Esophagus muscularis mucosa (tissue), 4 donors: ENCODE results near the gene CAMK2A. TPM values are rescaled to one million over a fixed set of nuclear protein-coding genes. Genes with fewer than 3 reads are reported as not detected.
A peak's percentile ranks its signal among the peaks of the same experiment; 100 is the strongest.

ENCODE experiments used
- DNase-seq: peaks from one replicate; pipeline ENCODE4 v3.0.0-alpha.2; 2017; ENCODE audit errors: extremely low spot score
- H3K27ac ChIP-seq, 4 donors: fragments of 200-600 bp; sonication (generic); replicated peaks in 1 of 4; 1 replicate in 3 of 4; 2 replicates in 1 of 4; pipeline ENCODE4 v1.5.1; 2016 to 2019; ENCODE audit warnings: mild to moderate bottlenecking in 1 of 4
- H3K27me3 ChIP-seq, 4 donors: fragments of 200-600 bp; sonication (generic); one replicate each; pipeline versions ENCODE4 v1.5.1 to v1.6.0; 2016 to 2019
- H3K36me3 ChIP-seq, 4 donors: fragments of 200-600 bp; sonication (generic); one replicate each; pipeline ENCODE4 v1.5.1; 2016 to 2019
- H3K4me1 ChIP-seq, 4 donors: fragments of 200-600 bp; sonication (generic); one replicate each; pipeline ENCODE4 v1.5.1; 2016 to 2019
- H3K4me3 ChIP-seq, 4 donors: fragments of 200-600 bp; sonication (generic); 1 replicate in 2 of 4; 2 replicates in 2 of 4; pipeline ENCODE4 v1.5.1; 2016 to 2019; ENCODE audit warnings: mild to moderate bottlenecking in 4 of 4, moderate library complexity in 1 of 4
- H3K9me3 ChIP-seq, 4 donors: fragments of 200-600 bp; sonication (generic); 1 replicate in 3 of 4; 2 replicates in 1 of 4; pipeline ENCODE4 v1.5.1; 2016 to 2019
- EP300 ChIP-seq: sonication (generic); formaldehyde crosslinking; IDR thresholded peaks from one replicate; pipeline ENCODE4 v1.6.1; 2017; ENCODE audit warnings: antibody characterized with exemption
- POLR2A ChIP-seq: fragments of 450-650 bp; IDR thresholded peaks from one replicate; pipeline ENCODE4 v1.6.1; 2017; ENCODE audit warnings: antibody characterized with exemption, moderate library complexity, mild to moderate bottlenecking, low read depth
- POLR2AphosphoS5 ChIP-seq, 2 donors: sonication (generic); formaldehyde crosslinking; IDR thresholded peaks; one replicate each; pipeline ENCODE4 v1.6.1; 2017; ENCODE audit warnings: antibody characterized with exemption in 2 of 2
- WGBS: methylation state at CpG from one replicate; pipeline ENCODE4 v1.1.5; 2018; 5-methylcytosine and 5-hydroxymethylcytosine counted together
- intact Hi-C: fragments of 100-400 bp; cut with DNase I; formaldehyde crosslinking; loops from one replicate; pipeline ENCODE4 v1.15.1; 2023
- total RNA-seq, 4 donors: library from RNA; depleted of rRNA; stranded (reverse); fragments of >200 nt; gene quantifications; one replicate each; pipeline versions ENCODE4 v1.1.0 to v1.2.1, GENCODE V29; 2016
- TF ChIP-seq, protein P1 (sequence below), 3 experiments: fragments of 200-600 bp in 2 of 3; fragments of 450-650 bp in 1 of 3; sonication (generic) in 2 of 3; IDR thresholded peaks; one replicate each; pipeline ENCODE4 v1.5.1; 2017 to 2019; ENCODE audit warnings: antibody characterized with exemption in 3 of 3, mild to moderate bottlenecking in 2 of 3, moderate library complexity in 1 of 3

CAMK2A gene
- total RNA-seq, 4 donors from 2014 or later: 2.5 to 8.0 (median 3.8) TPM

GRCh38 chr5:150177721-150178120 is 111.9 kb downstream of the CAMK2A start:
- Histone ChIP-seq H3K9me3 (no peaks in the 10 kb centered on the region), H3K4me1 (peaks cover 19 to 38% (median 30%) of the 10 kb centered on the region in 4 donors), H3K27me3 (no peaks in the 10 kb centered on the region), H3K36me3 (no peaks in the 10 kb centered on the region), H3K4me3 (no peak overlapping the region), H3K27ac (no peak overlapping the region)
- WGBS: 68% methylated on average over 4 of the region's 4 CpGs
- TF ChIP-seq EP300: no peak
- no peak for TF ChIP-seq POLR2A
- TF ChIP-seq, protein P1, sequence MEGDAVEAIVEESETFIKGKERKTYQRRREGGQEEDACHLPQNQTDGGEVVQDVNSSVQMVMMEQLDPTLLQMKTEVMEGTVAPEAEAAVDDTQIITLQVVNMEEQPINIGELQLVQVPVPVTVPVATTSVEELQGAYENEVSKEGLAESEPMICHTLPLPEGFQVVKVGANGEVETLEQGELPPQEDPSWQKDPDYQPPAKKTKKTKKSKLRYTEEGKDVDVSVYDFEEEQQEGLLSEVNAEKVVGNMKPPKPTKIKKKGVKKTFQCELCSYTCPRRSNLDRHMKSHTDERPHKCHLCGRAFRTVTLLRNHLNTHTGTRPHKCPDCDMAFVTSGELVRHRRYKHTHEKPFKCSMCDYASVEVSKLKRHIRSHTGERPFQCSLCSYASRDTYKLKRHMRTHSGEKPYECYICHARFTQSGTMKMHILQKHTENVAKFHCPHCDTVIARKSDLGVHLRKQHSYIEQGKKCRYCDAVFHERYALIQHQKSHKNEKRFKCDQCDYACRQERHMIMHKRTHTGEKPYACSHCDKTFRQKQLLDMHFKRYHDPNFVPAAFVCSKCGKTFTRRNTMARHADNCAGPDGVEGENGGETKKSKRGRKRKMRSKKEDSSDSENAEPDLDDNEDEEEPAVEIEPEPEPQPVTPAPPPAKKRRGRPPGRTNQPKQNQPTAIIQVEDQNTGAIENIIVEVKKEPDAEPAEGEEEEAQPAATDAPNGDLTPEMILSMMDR (IDR thresholded peaks at IDR 0.05): no peak
- no peak for TF ChIP-seq POLR2AphosphoS5 (IDR thresholded peaks at IDR 0.05)
- no peak for DNase-seq
- intact Hi-C loops: no loop called here

DNA sequence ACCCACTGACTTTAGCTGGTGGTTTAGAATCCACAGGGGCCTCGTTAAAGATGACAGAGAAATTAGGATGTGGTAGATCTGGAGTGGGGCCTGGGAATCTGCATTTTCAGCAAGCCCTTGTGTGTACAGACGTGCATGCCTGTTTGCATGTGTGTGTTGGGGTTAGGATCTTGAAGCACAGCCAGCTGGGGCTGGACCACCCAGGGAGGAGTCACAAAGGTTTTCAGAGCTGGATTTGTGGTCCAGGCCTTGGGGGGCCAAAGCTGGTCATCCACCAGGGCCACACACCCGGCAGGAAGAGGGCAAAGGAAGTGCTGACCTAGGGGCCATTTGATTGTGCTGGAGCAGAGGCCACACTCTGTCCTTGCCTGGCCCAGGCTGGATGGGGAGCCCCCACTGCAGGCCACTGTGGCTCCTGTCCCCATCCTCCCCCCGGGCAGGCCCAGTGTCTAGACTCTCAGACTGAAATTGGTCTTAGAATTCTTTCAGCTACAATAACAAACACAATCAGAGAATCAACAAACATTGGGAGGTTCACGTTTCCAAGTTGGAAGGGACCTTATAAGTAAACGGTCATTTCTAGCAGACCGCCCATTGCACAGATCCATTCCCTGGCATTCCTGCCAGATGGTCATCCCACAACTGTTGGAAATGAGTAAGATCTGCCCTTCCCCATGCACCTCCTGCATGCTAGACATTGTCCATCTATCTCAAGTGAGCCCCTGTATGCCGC is 112.7 kb downstream of the CAMK2A start:
- TF ChIP-seq, protein P1 (IDR thresholded peaks at IDR 0.05): no peak
- TF ChIP-seq POLR2AphosphoS5 (IDR thresholded peaks at IDR 0.05) (no peak), EP300 (no peak), POLR2A (no peak)
- DNase-seq: no peak
- Histone ChIP-seq H3K4me1 (peaks cover 19 to 33% (median 27%) of the 10 kb centered on the region in 4 donors), H3K4me3 (no peak overlapping the region), H3K9me3 (no peaks in the 10 kb centered on the region), H3K27ac (no peak overlapping the region), H3K27me3 (no peaks in the 10 kb centered on the region), H3K36me3 (no peaks in the 10 kb centered on the region)
- WGBS: 78% methylated on average over 7 of the region's 8 CpGs
- intact Hi-C loops: no loop called here

DNA sequence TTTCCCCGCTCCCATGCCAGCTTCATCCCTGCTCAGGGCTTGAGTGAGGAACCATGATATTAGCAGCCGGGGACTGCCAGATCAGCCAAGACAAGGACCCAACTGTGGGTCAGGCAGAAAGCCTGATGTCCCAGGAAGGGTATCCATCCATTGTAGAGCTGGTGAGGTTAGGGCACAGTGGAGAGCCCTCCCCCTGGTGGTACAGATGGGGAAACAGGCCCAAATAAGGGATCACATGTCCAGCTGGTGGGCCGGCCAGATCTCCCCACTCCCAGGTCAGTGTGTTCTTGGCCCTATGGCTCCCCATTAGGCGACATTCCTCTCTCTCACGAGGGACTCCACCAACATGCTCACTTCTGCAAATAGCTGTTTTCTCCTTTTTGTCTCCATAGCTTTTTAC is 114.0 kb downstream of the CAMK2A start:
- no peaks in the 10 kb centered on the region for H3K9me3 ChIP-seq
- peaks cover 10 to 20% (median 13%) of the 10 kb centered on the region in 4 donors for H3K4me1 ChIP-seq
- no peak overlapping the region for H3K27ac ChIP-seq
- TF ChIP-seq POLR2A (no peak), POLR2AphosphoS5 (IDR thresholded peaks at IDR 0.05) (no peak)
- TF ChIP-seq, protein P1 (IDR thresholded peaks at IDR 0.05): peak in 2 of 3 experiments; percentile 20 to 38
- H3K4me3 ChIP-seq: no peak overlapping the region
- no peak for DNase-seq
- peaks cover 0 to 3% (median 0%) of the 10 kb centered on the region in 4 donors for H3K27me3 ChIP-seq
- 84% methylated on average over 5 of the region's 5 CpGs for WGBS
- no peaks in the 10 kb centered on the region for H3K36me3 ChIP-seq
- intact Hi-C loops: no loop called here

DNA sequence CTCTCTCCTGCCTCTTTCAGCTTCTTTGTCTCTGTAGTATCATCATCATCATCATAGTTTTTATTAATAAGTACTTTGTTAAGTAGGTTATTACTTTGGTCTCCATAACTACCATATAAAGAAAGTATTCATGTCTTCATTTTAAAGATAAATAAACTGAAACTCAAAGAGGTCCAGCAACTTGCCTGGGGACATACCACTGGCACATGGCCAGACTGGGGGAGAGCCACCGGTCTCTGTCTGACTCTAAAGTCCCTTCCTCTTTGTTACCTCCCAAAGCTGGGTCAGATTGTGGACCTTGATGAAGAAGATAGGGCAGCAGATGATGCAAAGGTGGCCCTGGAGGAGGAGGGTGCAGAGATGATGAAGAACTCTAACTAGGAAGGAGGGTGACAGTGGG is 114.5 kb downstream of the CAMK2A start:
- H3K4me3 ChIP-seq: no peak overlapping the region
- peaks cover 0 to 3% (median 0%) of the 10 kb centered on the region in 4 donors for H3K27me3 ChIP-seq
- intact Hi-C loops: no loop called here
- H3K27ac ChIP-seq: no peak overlapping the region
- H3K4me1 ChIP-seq: peaks cover 5 to 15% (median 8%) of the 10 kb centered on the region in 4 donors
- DNase-seq: no peak
- TF ChIP-seq, protein P1 (IDR thresholded peaks at IDR 0.05): no peak
- TF ChIP-seq POLR2A (no peak), EP300 (no peak), POLR2AphosphoS5 (IDR thresholded peaks at IDR 0.05) (no peak)
- H3K36me3 ChIP-seq: no peaks in the 10 kb centered on the region
- H3K9me3 ChIP-seq: no peaks in the 10 kb centered on the region
- 60% methylated on average over 1 of the region's 1 CpG for WGBS
